ES-I3 (cell line): Measurements from ENCODE around the gene TRAP1.
"Not testable (repeated sequence)": the region's sequence is repeated elsewhere in the genome, so short reads cannot be mapped to it uniquely, and the experiment has no call there.

Experiments
- H3K36me3 ChIP-seq: 2 replicates; pipeline ENCODE4 v1.6.1; 2013; ENCODE audit warnings: mild to moderate bottlenecking, low read length, control low read depth, moderate library complexity; ENCODE audit not compliant: insufficient read depth
- H3K4me1 ChIP-seq: 2 replicates; pipeline ENCODE4 v1.6.1; 2013; ENCODE audit warnings: mild to moderate bottlenecking, control low read depth, low read length; ENCODE audit not compliant: insufficient read depth
- H3K9ac ChIP-seq: 2 replicates; pipeline ENCODE4 v1.6.1; 2013; ENCODE audit warnings: low read depth, mild to moderate bottlenecking, low read length, moderate library complexity
- H3K9me3 ChIP-seq: 2 replicates; pipeline ENCODE4 v1.6.1; 2013; ENCODE audit warnings: mild to moderate bottlenecking, low read length, moderate library complexity; ENCODE audit not compliant: control insufficient read depth, insufficient read depth

Gene TRAP1

GRCh38 chr16:3625911-3626732, 91.2 kb downstream of the TRAP1 start:
- Histone ChIP-seq H3K4me1 (no peaks in the 10 kb centered on the region), H3K36me3 (no peaks in the 10 kb centered on the region), H3K9ac (no peak overlapping the region), H3K9me3 (no peaks in the 10 kb centered on the region)

- no peak overlapping the region for H3K9ac ChIP-seq
These were observed 92.0 kb downstream of the TRAP1 start for GRCh38 chr16:3625331-3625730.

DNA sequence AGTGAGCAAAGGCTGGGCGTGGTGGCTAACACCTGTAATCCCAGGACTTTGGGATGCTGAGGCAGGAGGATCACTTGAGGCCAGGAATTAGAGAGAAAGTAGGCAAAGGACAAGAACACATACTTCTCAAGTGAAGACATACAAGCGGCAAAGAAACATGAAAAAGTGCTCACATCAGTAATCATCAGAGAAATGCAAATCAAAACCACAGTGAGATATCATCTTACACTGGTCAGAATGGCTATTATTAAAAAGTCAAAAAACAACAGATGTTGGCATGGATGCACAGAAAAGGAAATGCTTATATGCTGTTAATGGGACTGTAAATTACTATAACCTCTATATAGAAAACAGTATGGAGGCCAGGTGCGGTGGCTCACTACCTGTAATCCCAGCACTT, 93.7 kb downstream of the TRAP1 start:
- no peak overlapping the region for H3K9ac ChIP-seq
- H3K4me1 ChIP-seq, result no peaks in the 10 kb centered on the region
- no peaks in the 10 kb centered on the region for H3K36me3 ChIP-seq
- H3K9me3 ChIP-seq, result no peaks in the 10 kb centered on the region

More at GRCh38 chr16:3625331-3625730, 92.0 kb downstream of the TRAP1 start:
- Histone ChIP-seq H3K4me1 (no peaks in the 10 kb centered on the region), H3K9me3 (no peaks in the 10 kb centered on the region), H3K36me3 (no peaks in the 10 kb centered on the region)

DNA sequence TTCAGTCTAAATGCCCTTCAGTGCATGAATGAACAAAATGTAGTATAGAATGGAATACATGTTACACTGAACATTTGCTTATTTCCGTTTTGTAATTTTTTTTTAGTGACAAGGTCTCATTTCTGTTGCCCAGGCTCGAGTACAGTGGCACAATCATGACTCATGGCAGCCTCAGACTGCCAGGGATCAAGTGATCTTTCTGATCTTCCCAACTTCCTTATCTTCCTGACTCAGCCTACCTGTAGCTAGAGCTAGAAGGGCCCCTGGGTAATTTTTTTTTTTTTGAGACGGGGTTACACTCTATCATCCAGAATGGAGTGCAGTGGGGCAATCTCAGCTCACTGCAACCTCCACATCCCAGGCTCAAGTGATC, 98.6 kb downstream of the TRAP1 start:
- no peaks in the 10 kb centered on the region for H3K36me3 ChIP-seq
- H3K9ac ChIP-seq, result no peak overlapping the region
- H3K4me1 ChIP-seq, result no peaks in the 10 kb centered on the region
- H3K9me3 ChIP-seq, result no peaks in the 10 kb centered on the region

GRCh38 chr16:3612510-3613466, 104.5 kb downstream of the TRAP1 start:
- Histone ChIP-seq H3K4me1 (peaks cover 12% of the 10 kb centered on the region), H3K36me3 (no peaks in the 10 kb centered on the region), H3K9me3 (no peaks in the 10 kb centered on the region), H3K9ac (peak overlapping the region; percentile 94)

GRCh38 chr16:3611146-3611975, 106.0 kb downstream of the TRAP1 start, which contains the start of gene SLX4:
Gene SLX4 (minus strand): TSS chr16:3611606. CDS start chr16:3608964, 2,642 bp downstream.
- peaks cover 12% of the 10 kb centered on the region for H3K4me1 ChIP-seq

GRCh38 chr16:3610698-3611145, 106.6 kb downstream of the TRAP1 start:
- Histone ChIP-seq H3K4me1 (peaks cover 12% of the 10 kb centered on the region), H3K36me3 (peaks cover 3% of the 10 kb centered on the region; the same call in 1 of the 2 replicates), H3K9me3 (no peaks in the 10 kb centered on the region), H3K9ac (peak overlapping the region; percentile 94)

More at GRCh38 chr16:3611146-3611975, 106.0 kb downstream of the TRAP1 start, which contains the start of gene SLX4:
- Histone ChIP-seq H3K9me3 (no peaks in the 10 kb centered on the region), H3K36me3 (no peaks in the 10 kb centered on the region), H3K9ac (peak within 1 kb of the TSS; percentile 94)

GRCh38 chr16:3609895-3610697, 107.2 kb downstream of the TRAP1 start:
- peaks cover 3% of the 10 kb centered on the region; the same call in 1 of the 2 replicates for H3K36me3 ChIP-seq
- H3K9ac ChIP-seq, result peak overlapping the region; percentile 94; the same call in 1 of the 2 replicates
- H3K4me1 ChIP-seq, result peaks cover 12% of the 10 kb centered on the region

DNA sequence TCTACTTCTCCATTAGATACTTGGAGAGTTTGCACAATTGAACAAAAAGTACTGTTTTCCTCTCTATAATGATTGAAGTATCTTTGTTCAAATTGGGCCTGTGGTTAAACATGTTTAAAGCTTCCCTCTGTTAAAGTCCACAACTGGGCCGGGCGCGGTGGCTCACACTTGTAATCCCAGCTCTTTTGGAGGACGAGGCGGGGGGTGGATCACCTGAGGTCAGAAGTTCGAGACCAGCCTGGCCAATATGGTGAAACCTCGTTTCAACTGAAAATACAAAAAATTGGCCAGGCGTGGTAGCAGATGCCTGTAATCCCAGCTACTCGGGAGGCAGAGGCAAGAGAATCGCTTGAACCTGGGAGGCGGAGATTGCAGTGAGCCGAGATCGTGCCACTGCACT, 108.3 kb downstream of the TRAP1 start:
- H3K4me1 ChIP-seq, result peaks cover 12% of the 10 kb centered on the region
- H3K9me3 ChIP-seq, H3K36me3 ChIP-seq, H3K9ac ChIP-seq: not testable (repeated sequence)

More at GRCh38 chr16:3609895-3610697, 107.2 kb downstream of the TRAP1 start:
- no peaks in the 10 kb centered on the region for H3K9me3 ChIP-seq

GRCh38 chr16:3608069-3608468, 109.3 kb downstream of the TRAP1 start:
- Histone ChIP-seq H3K4me1 (peaks cover 10% of the 10 kb centered on the region), H3K9me3 (no peaks in the 10 kb centered on the region), H3K9ac (no peak overlapping the region), H3K36me3 (peaks cover 3% of the 10 kb centered on the region; the same call in 1 of the 2 replicates)
